ES-I3 (cell line): ENCODE measurements around the gene CLNK.

Experiments
- H3K36me3 ChIP-seq: 2 replicates; pipeline ENCODE4 v1.6.1; 2013; ENCODE audit warnings: mild to moderate bottlenecking, low read length, control low read depth, moderate library complexity; ENCODE audit not compliant: insufficient read depth
- H3K4me1 ChIP-seq: 2 replicates; pipeline ENCODE4 v1.6.1; 2013; ENCODE audit warnings: mild to moderate bottlenecking, control low read depth, low read length; ENCODE audit not compliant: insufficient read depth
- H3K9ac ChIP-seq: 2 replicates; pipeline ENCODE4 v1.6.1; 2013; ENCODE audit warnings: low read depth, mild to moderate bottlenecking, low read length, moderate library complexity
- H3K9me3 ChIP-seq: 2 replicates; pipeline ENCODE4 v1.6.1; 2013; ENCODE audit warnings: mild to moderate bottlenecking, low read length, moderate library complexity; ENCODE audit not compliant: control insufficient read depth, insufficient read depth

The CLNK gene

GRCh38 chr4:10715696-10716095 lies 31.1 kb upstream of the CLNK start:
- H3K4me1 ChIP-seq: no peaks in the 10 kb centered on the region
- no peaks in the 10 kb centered on the region for H3K9me3 ChIP-seq
- H3K9ac ChIP-seq: no peak overlapping the region
- no peaks in the 10 kb centered on the region for H3K36me3 ChIP-seq

- no peak overlapping the region for H3K9ac ChIP-seq
- H3K4me1 ChIP-seq: no peaks in the 10 kb centered on the region
- no peaks in the 10 kb centered on the region for H3K36me3 ChIP-seq
- no peaks in the 10 kb centered on the region for H3K9me3 ChIP-seq
Observed at GRCh38 chr4:10715135-10715534, 30.6 kb upstream of the CLNK start.

- Histone ChIP-seq H3K9ac (no peak overlapping the region), H3K9me3 (no peaks in the 10 kb centered on the region), H3K36me3 (no peaks in the 10 kb centered on the region), H3K4me1 (no peaks in the 10 kb centered on the region)
Observed at GRCh38 chr4:10713591-10713990, 29.0 kb upstream of the CLNK start.

GRCh38 chr4:10706236-10706635 lies 21.7 kb upstream of the CLNK start:
- Histone ChIP-seq H3K9me3 (no peaks in the 10 kb centered on the region), H3K36me3 (no peaks in the 10 kb centered on the region; the same call in 1 of the 2 replicates), H3K9ac (no peak overlapping the region), H3K4me1 (peaks cover 3% of the 10 kb centered on the region; the same call in 1 of the 2 replicates)

GRCh38 chr4:10704430-10704810 lies 19.9 kb upstream of the CLNK start:
- no peaks in the 10 kb centered on the region for H3K9me3 ChIP-seq

DNA sequence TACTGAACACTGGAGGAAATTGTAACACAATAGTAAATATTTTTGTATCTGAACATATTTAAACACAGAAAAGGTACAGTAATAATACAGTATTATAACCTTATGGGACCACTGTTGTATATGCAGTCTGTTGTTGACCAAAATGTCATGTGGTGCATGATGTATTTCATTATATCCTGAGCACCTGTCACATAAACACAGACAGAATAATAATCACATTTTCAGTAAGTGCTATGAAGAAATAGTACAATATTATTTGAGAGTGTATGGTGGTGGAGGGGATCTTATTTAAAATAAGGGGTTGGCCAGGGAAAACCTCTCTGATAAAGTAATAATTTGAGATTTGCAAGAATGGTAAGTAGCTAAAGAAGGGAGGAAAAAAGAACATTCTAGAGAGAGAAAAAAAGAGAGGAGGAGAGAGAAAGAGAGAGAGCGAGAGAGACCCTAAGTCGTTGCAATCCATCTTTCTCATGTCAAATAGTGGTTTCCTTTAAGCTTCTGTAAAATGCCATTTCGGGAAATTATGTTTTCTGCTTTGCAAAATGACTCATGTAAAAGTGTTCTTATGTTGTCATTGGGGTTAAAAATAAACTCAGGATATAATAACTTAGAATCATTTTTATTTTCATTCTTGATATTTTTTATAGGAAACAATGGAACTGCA lies 19.3 kb upstream of the CLNK start:
- H3K9ac ChIP-seq: no peak overlapping the region
- H3K4me1 ChIP-seq: peaks cover 3% of the 10 kb centered on the region; the same call in 1 of the 2 replicates
- H3K36me3 ChIP-seq: no peaks in the 10 kb centered on the region; the same call in 1 of the 2 replicates
- no peaks in the 10 kb centered on the region for H3K9me3 ChIP-seq

More at GRCh38 chr4:10704430-10704810, 19.9 kb upstream of the CLNK start:
- H3K36me3 ChIP-seq: no peaks in the 10 kb centered on the region; the same call in 1 of the 2 replicates
- H3K9ac ChIP-seq: no peak overlapping the region
- H3K4me1 ChIP-seq: peaks cover 3% of the 10 kb centered on the region; the same call in 1 of the 2 replicates

GRCh38 chr4:10703156-10703555 lies 18.6 kb upstream of the CLNK start:
- Histone ChIP-seq H3K9me3 (no peaks in the 10 kb centered on the region), H3K4me1 (peaks cover 3% of the 10 kb centered on the region; the same call in 1 of the 2 replicates), H3K9ac (no peak overlapping the region), H3K36me3 (no peaks in the 10 kb centered on the region; the same call in 1 of the 2 replicates)

- H3K36me3 ChIP-seq: no peaks in the 10 kb centered on the region
- H3K4me1 ChIP-seq: peaks cover 3% of the 10 kb centered on the region; the same call in 1 of the 2 replicates
- no peak overlapping the region for H3K9ac ChIP-seq
- no peaks in the 10 kb centered on the region for H3K9me3 ChIP-seq
Observed at GRCh38 chr4:10701702-10702460, 17.3 kb upstream of the CLNK start.

- Histone ChIP-seq H3K36me3 (no peaks in the 10 kb centered on the region), H3K9ac (no peak overlapping the region), H3K4me1 (peaks cover 3% of the 10 kb centered on the region; the same call in 1 of the 2 replicates), H3K9me3 (no peaks in the 10 kb centered on the region)
Observed at GRCh38 chr4:10701161-10701560, 16.6 kb upstream of the CLNK start.

GRCh38 chr4:10698172-10698571 lies 13.6 kb upstream of the CLNK start:
- H3K9me3 ChIP-seq: no peaks in the 10 kb centered on the region
- H3K36me3 ChIP-seq: no peaks in the 10 kb centered on the region
- no peak overlapping the region for H3K9ac ChIP-seq
- H3K4me1 ChIP-seq: no peaks in the 10 kb centered on the region

DNA sequence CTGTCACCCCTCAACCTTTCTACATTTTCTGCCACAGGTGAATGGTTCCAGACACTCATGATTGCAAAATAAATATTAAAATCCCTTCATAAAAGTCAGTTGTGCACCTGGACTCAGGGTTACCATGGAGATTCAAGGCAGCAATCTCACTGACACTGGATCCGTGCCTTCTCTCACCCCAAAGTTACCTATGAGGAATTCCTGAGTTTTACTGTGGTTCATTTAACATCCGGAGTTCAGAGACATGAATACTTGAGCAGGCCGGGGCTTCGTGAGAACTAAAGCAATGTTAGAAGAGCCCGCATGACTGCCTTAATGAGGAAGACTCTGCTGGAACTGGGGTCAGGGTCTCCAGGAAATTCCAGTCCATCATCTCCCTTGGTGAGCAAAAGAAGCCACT lies 12.5 kb upstream of the CLNK start:
- H3K9me3 ChIP-seq: no peaks in the 10 kb centered on the region
- no peaks in the 10 kb centered on the region for H3K36me3 ChIP-seq
- no peaks in the 10 kb centered on the region for H3K4me1 ChIP-seq
- H3K9ac ChIP-seq: no peak overlapping the region

GRCh38 chr4:10696253-10696652 lies 11.7 kb upstream of the CLNK start:
- H3K9ac ChIP-seq: no peak overlapping the region
- no peaks in the 10 kb centered on the region for H3K36me3 ChIP-seq
- H3K4me1 ChIP-seq: no peaks in the 10 kb centered on the region
- no peaks in the 10 kb centered on the region for H3K9me3 ChIP-seq

- no peaks in the 10 kb centered on the region for H3K4me1 ChIP-seq
- no peaks in the 10 kb centered on the region for H3K36me3 ChIP-seq
- no peak overlapping the region for H3K9ac ChIP-seq
- H3K9me3 ChIP-seq: no peaks in the 10 kb centered on the region
Observed at GRCh38 chr4:10694828-10695209, 10.3 kb upstream of the CLNK start.

DNA sequence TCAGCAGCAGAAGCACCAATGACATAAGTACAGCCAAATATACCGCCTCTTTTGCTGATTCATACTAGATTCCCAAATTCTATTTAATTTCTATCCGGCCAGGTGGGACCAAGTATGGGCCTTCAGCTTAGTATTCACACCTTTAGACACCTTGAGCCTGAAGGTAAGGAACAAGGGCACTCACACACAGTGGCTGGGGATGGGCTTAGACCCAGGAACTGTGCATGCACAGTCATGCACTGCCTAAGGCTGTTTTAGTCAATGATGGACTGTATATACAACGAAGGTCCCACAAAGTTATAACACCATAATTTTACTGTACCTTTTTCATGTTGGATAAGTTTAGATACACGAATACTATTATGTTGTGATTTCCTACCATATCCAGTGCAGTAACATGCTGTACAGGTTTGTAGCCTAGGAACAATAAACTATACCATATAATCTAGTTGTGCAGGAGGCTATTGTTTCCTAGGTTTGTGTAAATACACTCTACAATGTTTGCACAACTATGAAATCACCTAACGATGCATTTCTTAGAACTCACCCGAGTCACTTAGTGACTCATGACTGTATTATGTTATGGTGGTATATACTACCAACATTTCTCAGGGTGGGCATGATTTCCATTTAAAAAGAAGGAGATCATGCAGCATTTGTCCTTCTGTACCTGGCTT lies 9.7 kb upstream of the CLNK start:
- Histone ChIP-seq H3K9ac (no peak overlapping the region), H3K4me1 (no peaks in the 10 kb centered on the region), H3K36me3 (no peaks in the 10 kb centered on the region), H3K9me3 (no peaks in the 10 kb centered on the region)
